GM10266 (cell line): ENCODE data around the gene PTGER2.

Experiments
- DNase-seq: peaks from one replicate; pipeline ENCODE4 v3.0.0; 2012; ENCODE audit errors: extremely low spot score
- CTCF ChIP-seq: IDR thresholded peaks from 2 replicates; pipeline ENCODE4 v1.5.1; 2012; ENCODE audit warnings: mild to moderate bottlenecking, low read depth; ENCODE audit not compliant: control insufficient read depth, insufficient read depth; ENCODE audit errors: missing control alignments

PTGER2 gene

GRCh38 chr14:52356025-52356424, 41.9 kb downstream of the PTGER2 start:
- DNase-seq: no peak
- TF ChIP-seq CTCF: no peak

- TF ChIP-seq CTCF: no peak
- no peak for DNase-seq
These were observed 46.7 kb downstream of the PTGER2 start for GRCh38 chr14:52360831-52361230.

GRCh38 chr14:52363041-52363704, 49.1 kb downstream of the PTGER2 start:
- no peak for DNase-seq
- TF ChIP-seq CTCF: no peak

GRCh38 chr14:52363961-52364360, 49.8 kb downstream of the PTGER2 start:
- no peak for DNase-seq
- TF ChIP-seq CTCF: no peak

- no peak for DNase-seq
- TF ChIP-seq CTCF: no peak
These were observed 51.0 kb downstream of the PTGER2 start for GRCh38 chr14:52365071-52365470.

GRCh38 chr14:52366796-52367315, 52.7 kb downstream of the PTGER2 start:
- TF ChIP-seq CTCF: no peak
- no peak for DNase-seq

GRCh38 chr14:52369305-52369801, 55.2 kb downstream of the PTGER2 start:
- no peak for TF ChIP-seq CTCF
- no peak for DNase-seq
